Kidney (tissue), 14 donors: ENCODE results near the gene SBF2. TPM values are rescaled to one million over a fixed set of nuclear protein-coding genes. Genes with fewer than 3 reads are reported as not detected.
"Not testable (repeated sequence)": the region's sequence is repeated elsewhere in the genome, so short reads cannot be mapped to it uniquely, and the experiment has no call there.

Experiments
- DNase-seq, 5 donors: peaks; one replicate each; pipeline ENCODE4 v3.0.0-alpha.2; 2013 to 2020
- FAIRE-seq: peaks from 2 replicates; lab custom pipeline; 2012; peaks lifted over from hg19 to GRCh38; lab: Jason Lieb, UNC
- H3K27ac ChIP-seq, 2 donors: one replicate each; pipeline ENCODE4 v1.7.0; 2013; ENCODE audit warnings: low read depth in 2 of 2, low read length in 2 of 2, inconsistent platforms in 1 of 2
- H3K27me3 ChIP-seq: one replicate; pipeline ENCODE4 v1.7.1; 2013; ENCODE audit warnings: low read length, inconsistent platforms; ENCODE audit not compliant: control insufficient read depth, insufficient read depth
- H3K36me3 ChIP-seq, 3 donors: one replicate each; pipeline versions ENCODE4 v1.7.0 to v1.7.1; 2013; ENCODE audit warnings: low read length in 3 of 3, control low read depth in 1 of 3, inconsistent platforms in 1 of 3; ENCODE audit not compliant: insufficient read depth in 3 of 3, control insufficient read depth in 2 of 3
- H3K4me1 ChIP-seq, 3 donors: one replicate each; pipeline versions ENCODE4 v1.7.0 to v1.7.1; 2013; ENCODE audit warnings: low read length in 3 of 3, inconsistent platforms in 1 of 3, low read depth in 1 of 3; ENCODE audit not compliant: control insufficient read depth in 2 of 3, insufficient read depth in 2 of 3
- H3K4me3 ChIP-seq, 3 donors: one replicate each; pipeline versions ENCODE4 v1.7.0 to v1.8.1; 2013; ENCODE audit warnings: low read length in 3 of 3, control low read depth in 1 of 3, inconsistent platforms in 1 of 3
- H3K9ac ChIP-seq, 3 donors: one replicate each; pipeline versions ENCODE4 v1.7.0 to v1.7.1; 2013; ENCODE audit warnings: low read length in 3 of 3, control low read depth in 1 of 3, inconsistent platforms in 1 of 3
- H3K9me3 ChIP-seq, 3 donors: one replicate each; pipeline versions ENCODE4 v1.7.0 to v1.7.1; 2013; ENCODE audit warnings: low read length in 3 of 3, control low read depth in 1 of 3, inconsistent platforms in 1 of 3; ENCODE audit not compliant: control insufficient read depth in 2 of 3, insufficient read depth in 1 of 3
- intact Hi-C: fragments of 100-400 bp; cut with DNase I; formaldehyde crosslinking; loops from one replicate; pipeline ENCODE4 v1.11.1; 2022
- polyA plus RNA-seq: library from polyadenylated mRNA; stranded (reverse); fragments of 350-450 nt; fragmentation: Illumina TruSeq; extraction: RNeasy Lipid Tissue Mini Kit (QIAGEN cat#74804); gene quantifications from one replicate; pipeline ENCODE4 v1.2.3, GENCODE V29; 2014; ENCODE audit warnings: low read depth, low replicate concordance; ENCODE audit not compliant: insufficient read depth
- total RNA-seq: library from RNA; stranded (reverse); fragmentation: NEBNext Ultra II Directional; extraction: Animal tissue kit (Norgen Biotek cat#: 25700); gene quantifications from one replicate; pipeline ENCODE4 v1.2.1, GENCODE V29; 2021
- TF ChIP-seq, protein P1 (sequence below): IDR thresholded peaks from 3 replicates; pipeline ENCODE4 v1.5.1; 2012; ENCODE audit warnings: mild to moderate bottlenecking, moderate library complexity, borderline replicate concordance; ENCODE audit not compliant: insufficient read depth; ENCODE audit errors: extremely low read depth
- donor health status: control.
- donor health status: control.
- donor health status: control.
- donor health status: control.
- donor health status: control.
- donor health status: DM: yes; HTN: yes; CAD: no.
- donor health status: Normal renal cell carcinoma (clear cell type).

Gene SBF2
- total and polyA plus RNA-seq, 2 donors from 2014 or later = 13.1 to 55.4 TPM

DNA sequence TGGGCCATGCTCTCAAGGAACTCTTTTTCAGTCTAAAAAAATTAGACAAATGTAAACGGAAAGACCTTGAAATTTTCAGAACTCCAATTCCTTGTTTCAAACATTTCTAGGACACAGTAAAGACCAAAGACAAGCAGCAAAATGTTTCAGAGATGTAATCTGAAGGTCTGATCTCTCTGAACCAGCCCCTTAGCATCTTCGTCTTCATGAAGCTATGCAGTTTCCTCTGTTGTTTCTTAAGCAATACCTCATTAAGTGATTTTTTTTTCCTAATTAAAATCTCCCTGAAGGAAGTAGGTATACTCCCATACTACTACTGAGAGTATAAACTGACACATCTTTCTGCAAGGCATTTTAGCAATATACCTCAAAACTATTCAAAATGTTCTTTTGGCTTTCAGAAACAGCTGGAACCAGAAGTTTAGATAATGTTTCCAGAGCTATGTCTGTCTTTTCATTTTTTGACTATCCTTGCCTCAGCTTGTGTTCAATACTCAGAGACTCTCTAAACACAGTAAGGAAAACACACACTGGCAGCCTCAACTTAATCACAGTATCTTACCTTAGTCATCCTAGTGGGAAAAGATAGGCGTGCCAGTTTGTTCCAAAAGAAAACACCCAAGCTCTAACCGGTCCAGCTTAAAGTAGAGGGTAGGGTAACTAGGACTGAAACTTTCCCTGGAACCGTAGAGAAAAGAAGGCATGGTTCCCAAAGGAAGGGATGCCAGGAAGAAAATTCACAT, 25.1 kb downstream of the SBF2 start:
- H3K27ac ChIP-seq = no peak overlapping the region
- intact Hi-C loops = no loop called here
- no peak for FAIRE-seq
- no peak overlapping the region for H3K9ac ChIP-seq
- H3K4me3 ChIP-seq = no peak overlapping the region
- no peaks in the 10 kb centered on the region for H3K27me3 ChIP-seq
- TF ChIP-seq, protein P1, sequence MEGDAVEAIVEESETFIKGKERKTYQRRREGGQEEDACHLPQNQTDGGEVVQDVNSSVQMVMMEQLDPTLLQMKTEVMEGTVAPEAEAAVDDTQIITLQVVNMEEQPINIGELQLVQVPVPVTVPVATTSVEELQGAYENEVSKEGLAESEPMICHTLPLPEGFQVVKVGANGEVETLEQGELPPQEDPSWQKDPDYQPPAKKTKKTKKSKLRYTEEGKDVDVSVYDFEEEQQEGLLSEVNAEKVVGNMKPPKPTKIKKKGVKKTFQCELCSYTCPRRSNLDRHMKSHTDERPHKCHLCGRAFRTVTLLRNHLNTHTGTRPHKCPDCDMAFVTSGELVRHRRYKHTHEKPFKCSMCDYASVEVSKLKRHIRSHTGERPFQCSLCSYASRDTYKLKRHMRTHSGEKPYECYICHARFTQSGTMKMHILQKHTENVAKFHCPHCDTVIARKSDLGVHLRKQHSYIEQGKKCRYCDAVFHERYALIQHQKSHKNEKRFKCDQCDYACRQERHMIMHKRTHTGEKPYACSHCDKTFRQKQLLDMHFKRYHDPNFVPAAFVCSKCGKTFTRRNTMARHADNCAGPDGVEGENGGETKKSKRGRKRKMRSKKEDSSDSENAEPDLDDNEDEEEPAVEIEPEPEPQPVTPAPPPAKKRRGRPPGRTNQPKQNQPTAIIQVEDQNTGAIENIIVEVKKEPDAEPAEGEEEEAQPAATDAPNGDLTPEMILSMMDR = no peak
- no peaks in the 10 kb centered on the region for H3K9me3 ChIP-seq
- peaks cover 0 to 4% (median 0%) of the 10 kb centered on the region in 3 donors for H3K4me1 ChIP-seq
- H3K36me3 ChIP-seq = no peaks in the 10 kb centered on the region
- no peak for DNase-seq

GRCh38 chr11:10267821-10268220, 26.2 kb downstream of the SBF2 start:
- no peaks in the 10 kb centered on the region for H3K36me3 ChIP-seq
- H3K27me3 ChIP-seq = no peaks in the 10 kb centered on the region
- no peaks in the 10 kb centered on the region for H3K4me1 ChIP-seq
- FAIRE-seq (no peak), DNase-seq (no peak)
- intact Hi-C loops = no loop called here
- H3K4me3 ChIP-seq = no peak overlapping the region
- no peak overlapping the region for H3K27ac ChIP-seq
- TF ChIP-seq, protein P1 = no peak
- no peaks in the 10 kb centered on the region for H3K9me3 ChIP-seq
- H3K9ac ChIP-seq = no peak overlapping the region

GRCh38 chr11:10265936-10266335, 28.1 kb downstream of the SBF2 start:
- H3K4me1 ChIP-seq = no peaks in the 10 kb centered on the region
- no peaks in the 10 kb centered on the region for H3K9me3 ChIP-seq
- no peak for DNase-seq
- TF ChIP-seq, protein P1 = no peak
- H3K4me3 ChIP-seq = no peak overlapping the region
- FAIRE-seq = no peak
- intact Hi-C loops = no loop called here
- no peaks in the 10 kb centered on the region for H3K36me3 ChIP-seq
- no peak overlapping the region for H3K9ac ChIP-seq
- no peaks in the 10 kb centered on the region for H3K27me3 ChIP-seq
- no peak overlapping the region for H3K27ac ChIP-seq

GRCh38 chr11:10264716-10265115, 29.3 kb downstream of the SBF2 start:
- H3K9me3 ChIP-seq, H3K4me3 ChIP-seq, H3K27ac ChIP-seq, FAIRE-seq, H3K9ac ChIP-seq, intact Hi-C loops, H3K36me3 ChIP-seq, H3K27me3 ChIP-seq, DNase-seq, H3K4me1 ChIP-seq: not testable (repeated sequence)
